Anterior cingulate cortex (tissue), 58 donors: ENCODE results near the gene MAST2.
A peak's percentile ranks its signal among the peaks of the same experiment; 100 is the strongest.
"Not testable (repeated sequence)": the region's sequence is repeated elsewhere in the genome, so short reads cannot be mapped to it uniquely, and the experiment has no call there.

Source experiments
- DNase-seq, 58 donors: peaks; one replicate each; lab custom pipeline; 2025; lab: John Stamatoyannopoulos, UW

The MAST2 gene

DNA sequence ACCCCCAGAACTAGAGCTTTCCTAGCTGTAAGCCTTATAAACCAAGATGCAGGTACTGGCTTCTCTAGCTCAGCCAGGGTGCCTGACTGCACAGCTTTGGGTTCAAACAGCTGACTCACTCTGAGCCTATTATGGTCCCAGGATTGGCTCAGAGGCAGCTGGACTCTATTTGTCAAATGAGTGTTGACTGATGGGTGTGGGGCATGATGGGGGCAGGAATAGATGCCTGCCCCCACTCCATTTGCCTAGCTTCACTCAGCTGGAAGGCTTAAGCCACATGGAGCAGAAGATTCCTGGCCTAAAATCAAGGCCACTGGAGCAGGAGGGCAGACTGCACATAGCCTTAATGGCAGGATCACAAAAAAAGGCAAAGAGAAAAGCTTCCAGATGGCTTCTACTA is 238.6 kb downstream of the MAST2 start:
- peak in 8 of 58 donors; percentile 13 to 37 (median 22) for DNase-seq

DNA sequence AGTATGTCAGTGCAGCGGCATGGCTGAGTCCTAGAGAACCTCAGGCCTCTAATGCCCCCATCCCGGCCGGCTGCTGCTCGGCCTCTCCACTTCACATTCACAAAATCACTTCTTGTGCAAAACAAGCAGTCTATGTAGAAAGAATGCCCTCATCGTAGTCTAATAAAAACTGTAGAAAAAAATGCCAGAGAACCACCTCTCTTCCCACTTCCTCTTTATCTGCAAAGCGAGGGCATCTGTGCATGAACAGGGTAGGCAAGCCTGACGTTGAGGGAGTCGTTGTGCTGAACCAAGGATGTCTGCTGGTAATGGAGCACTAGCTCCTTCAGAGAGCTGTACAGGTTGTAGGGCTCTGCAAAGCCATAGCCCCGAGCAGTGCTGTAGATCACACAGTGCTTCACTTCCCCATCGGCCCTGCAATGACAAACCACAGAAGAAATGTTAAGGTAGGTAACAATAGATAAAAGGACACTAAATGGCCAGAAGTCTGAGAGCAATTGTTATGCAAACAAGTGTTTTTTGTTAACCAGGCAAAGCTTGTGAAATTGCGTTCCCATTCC is 240.1 kb downstream of the MAST2 start:
- peak in 1 of 58 donors; percentile 18 for DNase-seq

GRCh38 chr1:46044116-46044515 is 240.7 kb downstream of the MAST2 start:
- no peak for DNase-seq

GRCh38 chr1:46053734-46054133 is 250.3 kb downstream of the MAST2 start:
- no peak for DNase-seq

- no peak for DNase-seq
Observed at GRCh38 chr1:46056325-46056724, 252.9 kb downstream of the MAST2 start.

DNA sequence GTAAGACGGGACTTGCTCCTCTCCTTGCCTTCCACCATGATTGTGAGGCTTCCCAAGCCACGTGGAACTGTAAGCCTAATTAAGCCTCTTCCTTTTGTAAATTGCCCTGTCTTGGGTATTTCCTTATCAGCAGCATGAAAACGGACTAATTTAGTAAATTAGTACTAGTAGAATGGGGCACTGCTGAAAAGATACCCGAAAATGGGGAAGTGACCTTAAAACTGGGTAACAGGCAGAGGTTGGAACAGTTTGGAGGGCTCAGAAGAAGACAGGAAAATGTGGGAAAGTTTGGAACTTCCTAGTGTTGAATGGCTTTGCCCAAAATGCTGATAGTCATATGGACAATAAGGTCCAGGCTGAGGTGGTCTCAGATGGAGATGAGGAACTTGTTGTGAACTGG is 253.8 kb downstream of the MAST2 start:
- not testable (repeated sequence) for DNase-seq

DNA sequence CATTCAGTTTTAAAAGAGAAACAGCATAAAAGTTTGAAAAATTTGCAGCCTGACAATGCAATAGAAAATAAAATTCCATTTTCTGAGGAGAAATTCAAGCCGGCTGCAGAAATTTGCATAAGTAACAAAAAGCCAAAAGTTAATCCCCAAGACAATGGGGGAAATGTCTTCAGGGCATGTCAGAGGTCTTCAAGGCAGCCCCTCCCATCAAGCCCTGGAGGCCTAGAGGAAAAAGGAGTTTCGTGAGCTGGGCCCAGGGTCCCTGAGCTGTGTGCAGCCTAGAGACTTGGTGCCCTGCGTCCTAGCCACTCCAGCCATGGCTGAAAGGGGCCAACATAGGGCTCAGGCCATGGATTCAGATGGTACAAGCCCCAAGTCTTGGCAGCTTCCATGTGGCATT is 254.4 kb downstream of the MAST2 start:
- DNase-seq: no peak

DNA sequence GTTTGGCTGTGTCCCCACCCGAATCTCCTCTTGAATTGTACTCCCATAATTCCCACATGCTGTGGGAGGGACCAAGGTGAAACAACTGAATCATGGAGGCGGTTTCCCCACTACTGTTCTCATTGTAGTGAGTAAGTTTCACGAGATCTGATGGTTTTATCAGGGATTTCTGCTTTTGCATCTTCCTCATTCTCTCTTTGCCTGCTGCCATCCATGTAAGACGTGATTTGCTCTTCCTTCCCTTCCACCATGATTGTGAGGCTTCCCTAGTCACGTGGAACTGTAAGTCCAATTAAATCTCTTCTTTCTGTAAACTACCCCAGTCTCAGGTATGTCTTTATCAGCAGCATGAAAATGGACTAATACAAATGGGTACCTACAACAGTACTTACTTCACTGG is 255.5 kb downstream of the MAST2 start:
- DNase-seq: no peak

- no peak for DNase-seq
Observed at GRCh38 chr1:46061146-46061545, 257.7 kb downstream of the MAST2 start.

GRCh38 chr1:46062651-46063319 is 259.4 kb downstream of the MAST2 start:
- no peak for DNase-seq

- DNase-seq: no peak
Observed at GRCh38 chr1:46064708-46065107, 261.3 kb downstream of the MAST2 start.

DNA sequence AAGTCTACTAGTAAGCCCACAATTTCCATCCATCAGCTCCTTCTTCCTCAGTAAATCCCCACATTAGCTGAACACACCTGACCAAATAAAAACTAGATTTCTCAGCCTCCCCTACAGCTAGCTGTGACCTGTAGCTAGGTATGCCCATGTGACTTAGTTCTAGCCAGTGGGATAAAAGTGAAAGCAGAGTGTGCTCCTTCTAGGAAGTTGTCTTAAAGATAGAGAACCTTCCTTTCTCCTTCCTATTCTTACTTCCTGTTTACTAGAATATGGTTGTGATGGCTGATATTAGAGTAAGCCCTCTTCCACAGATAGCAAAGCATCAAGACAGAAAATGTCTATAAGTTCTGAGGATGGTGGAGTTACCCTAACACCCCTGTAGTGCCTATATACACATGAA is 262.0 kb downstream of the MAST2 start:
- no peak for DNase-seq

DNA sequence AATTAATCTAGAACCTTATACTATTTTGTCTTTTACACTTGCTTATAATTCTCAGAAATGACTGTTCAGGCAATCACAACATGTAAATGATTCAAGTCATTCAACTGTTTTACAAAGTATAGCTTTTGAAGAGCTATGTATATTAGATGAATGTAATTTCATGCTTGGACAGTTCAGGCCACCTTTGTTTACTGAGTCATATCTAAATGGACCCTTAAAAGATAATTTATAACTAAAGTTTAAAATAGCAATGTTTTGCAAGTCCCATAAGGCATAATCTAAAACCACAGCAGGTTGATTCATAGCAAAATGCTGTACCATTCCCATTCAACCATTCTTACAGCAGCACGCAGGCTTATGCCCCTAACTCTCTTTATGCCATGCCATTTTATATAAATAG is 264.2 kb downstream of the MAST2 start:
- DNase-seq: no peak

DNA sequence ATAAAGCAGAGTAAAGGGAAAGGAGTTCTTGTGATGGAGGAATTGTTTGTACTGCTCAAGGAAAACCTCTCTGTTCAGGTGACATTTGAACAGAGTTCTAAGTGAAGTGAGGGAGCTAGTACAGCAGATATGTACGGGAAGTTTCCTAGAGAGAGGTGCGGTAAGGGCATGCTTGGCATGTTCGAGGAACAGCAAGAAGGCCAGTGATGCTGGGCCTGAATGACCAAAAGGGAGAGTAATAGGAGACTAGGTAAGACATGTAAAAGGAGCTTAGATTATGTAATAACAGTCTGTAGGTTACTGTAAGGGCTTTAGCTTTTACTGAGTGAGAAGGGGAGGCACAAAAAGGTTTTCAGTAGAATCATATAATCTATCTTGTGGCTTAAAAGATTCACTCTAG is 265.1 kb downstream of the MAST2 start:
- DNase-seq: no peak

DNA sequence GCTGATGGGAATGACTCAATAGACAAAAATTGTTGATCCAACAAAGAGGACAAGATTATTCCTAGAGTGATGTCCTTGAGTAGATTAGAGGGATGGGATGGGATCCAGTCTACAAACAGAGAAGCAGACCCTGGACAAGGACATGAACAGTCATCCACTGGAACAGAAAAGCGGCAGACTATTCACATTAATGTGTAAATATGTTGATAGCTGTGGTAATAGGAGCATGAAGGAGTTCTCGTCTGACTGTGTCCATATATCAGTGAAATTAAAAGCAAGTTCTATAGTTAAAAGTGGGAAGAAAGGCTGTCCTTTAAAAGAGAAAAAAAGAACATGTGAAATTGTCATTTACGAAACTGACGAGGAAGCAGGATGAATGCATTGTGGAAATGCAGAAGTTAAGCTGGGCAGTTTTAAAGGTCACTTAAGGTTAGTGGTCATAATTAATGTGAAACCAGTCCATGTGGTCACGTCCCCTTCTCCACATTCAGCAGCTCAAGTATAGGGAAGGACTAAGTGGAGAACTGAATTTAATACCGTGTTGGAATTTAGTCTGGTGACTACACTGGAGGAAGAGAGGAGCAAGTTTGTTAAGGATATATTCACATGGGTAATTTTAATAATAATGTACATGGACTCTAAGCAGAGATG is 266.9 kb downstream of the MAST2 start:
- no peak for DNase-seq

GRCh38 chr1:46072975-46073374 is 269.6 kb downstream of the MAST2 start:
- no peak for DNase-seq

GRCh38 chr1:46076343-46076742 is 272.9 kb downstream of the MAST2 start:
- no peak for DNase-seq

GRCh38 chr1:46077644-46078043 is 274.2 kb downstream of the MAST2 start:
- no peak for DNase-seq

- DNase-seq: no peak
Observed at GRCh38 chr1:46080257-46080656, 276.8 kb downstream of the MAST2 start.

- DNase-seq: no peak
Observed at GRCh38 chr1:46081206-46081605, 277.8 kb downstream of the MAST2 start.

GRCh38 chr1:46081619-46082018 is 278.2 kb downstream of the MAST2 start:
- no peak for DNase-seq

- no peak for DNase-seq
Observed at GRCh38 chr1:46083579-46083978, 280.2 kb downstream of the MAST2 start.
